ENCODE data around the gene EXOSC7. TPM values are rescaled to one million over a fixed set of nuclear protein-coding genes. Genes with fewer than 3 reads are reported as not detected.
"Not testable (repeated sequence)": the region's sequence is repeated elsewhere in the genome, so short reads cannot be mapped to it uniquely, and the experiment has no call there.

Gene EXOSC7
- total RNA-seq, 1 experiment from 2014 or later = 52.2 TPM

DNA sequence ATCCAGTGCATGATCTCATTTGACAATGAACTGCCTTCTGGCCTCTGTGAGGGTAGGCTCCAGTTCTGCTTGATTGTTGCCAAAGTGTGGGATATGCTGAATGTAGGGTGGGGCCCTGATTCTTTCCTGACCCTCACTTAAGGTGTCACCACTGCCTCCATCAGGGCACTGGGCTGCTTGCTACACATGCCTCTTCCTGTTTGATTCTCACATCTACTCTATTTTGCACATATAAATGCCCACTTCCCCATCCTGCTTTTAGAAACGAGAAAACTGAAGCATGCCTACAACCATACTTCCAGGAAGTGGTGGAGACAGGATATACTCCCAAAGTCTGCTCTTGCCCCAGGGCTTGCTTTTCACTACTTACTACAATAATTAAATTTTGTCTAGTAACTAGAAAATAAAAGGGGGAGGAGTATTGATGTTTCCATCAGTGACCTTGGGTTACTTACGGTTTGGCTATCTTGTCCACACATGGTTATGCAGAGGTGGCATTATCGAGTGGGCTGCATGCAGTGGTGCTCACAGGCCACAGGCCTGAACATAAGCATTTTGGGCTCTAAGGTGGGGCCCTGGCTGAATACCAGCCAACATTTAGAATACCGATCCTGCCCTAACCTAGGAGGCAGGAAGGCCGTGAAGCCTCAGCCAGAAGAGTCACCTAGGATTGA lies 6.8 kb upstream of the EXOSC7 start:
- Histone ChIP-seq H3K27me3 (replicated peaks) (no peaks in the 10 kb centered on the region), H3K27ac (no peak overlapping the region), H3K36me3 (peaks cover 3% of the 10 kb centered on the region; the same call in 1 of the 2 replicates), H3K4me1 (replicated peaks) (no peaks in the 10 kb centered on the region), H3K4me3 (no peak overlapping the region), H3K9me3 (replicated peaks) (no peaks in the 10 kb centered on the region)
- DNase-seq (ENCODE audit: low read depth in 1 of 2, low spot score in 2 of 2) = no peak

GRCh38 chr3:44969828-44970179 lies 6.2 kb upstream of the EXOSC7 start:
- H3K36me3 ChIP-seq = peaks cover 3% of the 10 kb centered on the region; the same call in 1 of the 2 replicates
- no peak overlapping the region for H3K4me3 ChIP-seq
- no peaks in the 10 kb centered on the region for H3K9me3 ChIP-seq (replicated peaks)
- H3K4me1 ChIP-seq (replicated peaks) = peaks cover 4% of the 10 kb centered on the region; the same call in 1 of the 2 replicates
- H3K27me3 ChIP-seq (replicated peaks) = no peaks in the 10 kb centered on the region
- H3K27ac ChIP-seq = no peak overlapping the region
- DNase-seq (ENCODE audit: low read depth in 1 of 2, low spot score in 2 of 2) = no peak

DNA sequence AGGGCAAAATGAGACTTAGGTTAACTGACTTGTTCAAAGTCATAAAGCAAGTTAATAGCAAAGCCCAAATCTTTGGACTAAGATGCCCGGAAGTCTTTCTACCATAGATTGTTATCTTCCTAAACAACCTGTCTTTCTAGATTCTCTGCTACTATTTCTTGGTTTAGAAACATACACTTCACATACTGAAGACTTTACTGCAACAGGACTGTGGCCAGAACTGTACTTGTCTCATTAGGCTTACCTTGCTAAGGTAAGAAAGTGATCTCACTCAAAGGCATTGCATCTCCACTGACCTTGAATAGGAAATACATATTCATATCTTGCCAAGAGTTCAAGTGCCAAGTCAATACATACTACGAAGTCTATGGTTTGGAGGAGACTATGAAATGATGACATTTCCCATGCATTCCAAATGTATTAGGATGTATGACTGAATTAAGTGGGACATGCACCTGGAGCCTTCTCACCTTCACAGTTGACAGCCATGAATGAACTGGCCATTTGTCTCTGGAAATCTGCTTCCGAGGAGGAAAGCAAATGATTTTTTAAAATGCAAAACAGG lies 5.0 kb upstream of the EXOSC7 start:
- Histone ChIP-seq H3K4me3 (no peak overlapping the region), H3K4me1 (replicated peaks) (peaks cover 4% of the 10 kb centered on the region; the same call in 1 of the 2 replicates), H3K36me3 (peaks cover 5% of the 10 kb centered on the region; the same call in 1 of the 2 replicates), H3K9me3 (replicated peaks) (no peaks in the 10 kb centered on the region), H3K27me3 (replicated peaks) (no peaks in the 10 kb centered on the region), H3K27ac (no peak overlapping the region)
- DNase-seq (ENCODE audit: low read depth in 1 of 2, low spot score in 2 of 2) = no peak

- Histone ChIP-seq H3K36me3 (peaks cover 9% of the 10 kb centered on the region; the same call in 1 of the 2 replicates), H3K9me3 (replicated peaks) (no peaks in the 10 kb centered on the region), H3K27me3 (replicated peaks) (no peaks in the 10 kb centered on the region), H3K4me1 (replicated peaks) (peaks cover 11% of the 10 kb centered on the region; the same call in 1 of the 2 replicates), H3K4me3 (no peak overlapping the region), H3K27ac (no peak overlapping the region)
- DNase-seq (ENCODE audit: low read depth in 1 of 2, low spot score in 2 of 2) = no peak
These were observed 1.6 kb upstream of the EXOSC7 start for GRCh38 chr3:44974416-44974815.

- no peak for DNase-seq (ENCODE audit: low read depth in 1 of 2, low spot score in 2 of 2)
- H3K4me1 ChIP-seq (replicated peaks) = 0 out of 2 replicates have a peak, but pooled peaks cover 7% of the 10 kb centered on the region
- H3K27ac ChIP-seq = no peak overlapping the region
- peaks cover 2% of the 10 kb centered on the region; the same call in 1 of the 2 replicates for H3K36me3 ChIP-seq
- H3K9me3 ChIP-seq (replicated peaks) = no peaks in the 10 kb centered on the region
- H3K4me3 ChIP-seq = no peak overlapping the region
- no peaks in the 10 kb centered on the region for H3K27me3 ChIP-seq (replicated peaks)
These were observed 5.2 kb downstream of the EXOSC7 start for GRCh38 chr3:44981220-44981619.

GRCh38 chr3:44981751-44982150 lies 5.7 kb downstream of the EXOSC7 start:
- H3K9me3 ChIP-seq (replicated peaks) = no peaks in the 10 kb centered on the region

DNA sequence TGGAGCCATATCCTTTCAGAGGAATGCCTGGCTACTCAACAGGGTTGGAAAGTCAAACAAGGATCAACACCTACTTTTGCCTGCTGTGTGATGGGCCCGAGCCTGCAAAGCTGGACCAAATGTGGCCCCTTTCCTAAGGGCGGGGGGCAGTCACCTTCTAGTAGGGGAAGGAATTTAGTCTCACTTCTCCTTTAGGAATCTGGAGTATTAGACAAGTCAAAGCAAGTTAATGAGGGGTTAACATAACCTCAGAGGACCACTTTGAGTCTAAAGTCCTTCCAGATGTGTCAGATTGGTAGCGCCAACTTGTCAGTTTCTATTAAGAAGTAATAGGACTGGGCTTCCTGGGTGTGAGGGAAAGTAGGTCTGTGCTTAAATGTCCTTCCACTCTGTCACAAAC lies 6.8 kb downstream of the EXOSC7 start:
- H3K36me3 ChIP-seq = no peaks in the 10 kb centered on the region
- no peaks in the 10 kb centered on the region for H3K4me1 ChIP-seq (replicated peaks)
- no peak for DNase-seq (ENCODE audit: low read depth in 1 of 2, low spot score in 2 of 2)
- H3K9me3 ChIP-seq (replicated peaks) = no peaks in the 10 kb centered on the region
- H3K4me3 ChIP-seq = no peak overlapping the region
- H3K27me3 ChIP-seq (replicated peaks) = no peaks in the 10 kb centered on the region
- no peak overlapping the region for H3K27ac ChIP-seq

More at GRCh38 chr3:44981751-44982150, 5.7 kb downstream of the EXOSC7 start:
- no peak for DNase-seq (ENCODE audit: low read depth in 1 of 2, low spot score in 2 of 2)
- Histone ChIP-seq H3K4me3 (no peak overlapping the region), H3K36me3 (no peaks in the 10 kb centered on the region), H3K4me1 (replicated peaks) (0 out of 2 replicates have a peak, but pooled peaks cover 7% of the 10 kb centered on the region), H3K27ac (no peak overlapping the region), H3K27me3 (replicated peaks) (no peaks in the 10 kb centered on the region)

DNA sequence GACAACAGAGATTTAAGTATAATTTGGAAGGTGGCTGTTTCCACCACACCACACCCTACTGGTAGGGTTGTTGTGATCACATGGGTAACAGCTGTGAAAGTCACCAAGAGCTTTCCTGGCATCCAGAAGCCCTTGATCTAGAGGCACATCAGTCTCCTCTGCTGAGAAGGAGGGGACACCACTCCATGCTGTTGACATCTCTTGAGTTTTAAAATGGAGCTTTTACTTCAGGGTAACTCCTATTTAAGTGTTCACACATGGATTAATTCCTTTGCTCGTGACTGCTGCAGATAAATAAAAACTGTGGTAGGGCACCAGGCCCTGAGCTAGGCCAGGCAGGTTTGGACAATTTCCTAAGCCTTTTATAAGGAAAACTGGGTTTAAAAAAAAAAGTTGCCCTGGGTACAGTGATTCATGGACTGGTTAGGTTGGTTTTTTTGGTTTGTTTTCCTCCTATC lies 7.5 kb downstream of the EXOSC7 start:
- no peak for DNase-seq (ENCODE audit: low read depth in 1 of 2, low spot score in 2 of 2)
- H3K9me3 ChIP-seq (replicated peaks) = no peaks in the 10 kb centered on the region
- H3K27ac ChIP-seq = no peak overlapping the region
- no peaks in the 10 kb centered on the region for H3K36me3 ChIP-seq
- H3K27me3 ChIP-seq (replicated peaks) = no peaks in the 10 kb centered on the region
- H3K4me1 ChIP-seq (replicated peaks) = no peaks in the 10 kb centered on the region
- H3K4me3 ChIP-seq = no peak overlapping the region

GRCh38 chr3:44984335-44984734 lies 8.3 kb downstream of the EXOSC7 start:
- H3K27me3 ChIP-seq (replicated peaks) = no peaks in the 10 kb centered on the region
- H3K27ac ChIP-seq = no peak overlapping the region
- no peak for DNase-seq (ENCODE audit: low read depth in 1 of 2, low spot score in 2 of 2)
- no peaks in the 10 kb centered on the region for H3K36me3 ChIP-seq
- no peak overlapping the region for H3K4me3 ChIP-seq
- H3K4me1 ChIP-seq (replicated peaks) = no peaks in the 10 kb centered on the region
- no peaks in the 10 kb centered on the region for H3K9me3 ChIP-seq (replicated peaks)

DNA sequence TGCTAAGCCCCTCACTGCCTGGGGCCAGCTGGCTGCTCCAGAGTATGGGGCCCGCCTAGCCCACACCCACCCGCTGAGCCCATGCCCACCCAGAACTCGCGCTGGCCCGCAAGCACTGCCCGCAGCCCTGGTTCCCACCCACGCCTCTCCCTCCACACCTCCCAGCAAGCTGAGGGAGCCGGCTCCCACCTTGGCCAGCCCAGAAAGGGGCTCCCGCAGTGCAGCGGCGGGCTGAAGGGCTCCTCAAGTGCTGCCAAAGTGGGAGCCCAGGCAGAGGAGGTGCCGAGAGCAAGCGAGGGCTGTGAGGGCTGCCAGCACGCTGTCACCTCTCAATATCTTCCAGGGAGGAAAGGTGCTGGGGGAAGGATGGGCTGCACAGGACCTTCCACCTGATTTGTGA lies 10.3 kb downstream of the EXOSC7 start:
- not testable (repeated sequence) for H3K27me3 ChIP-seq (replicated peaks)

DNA sequence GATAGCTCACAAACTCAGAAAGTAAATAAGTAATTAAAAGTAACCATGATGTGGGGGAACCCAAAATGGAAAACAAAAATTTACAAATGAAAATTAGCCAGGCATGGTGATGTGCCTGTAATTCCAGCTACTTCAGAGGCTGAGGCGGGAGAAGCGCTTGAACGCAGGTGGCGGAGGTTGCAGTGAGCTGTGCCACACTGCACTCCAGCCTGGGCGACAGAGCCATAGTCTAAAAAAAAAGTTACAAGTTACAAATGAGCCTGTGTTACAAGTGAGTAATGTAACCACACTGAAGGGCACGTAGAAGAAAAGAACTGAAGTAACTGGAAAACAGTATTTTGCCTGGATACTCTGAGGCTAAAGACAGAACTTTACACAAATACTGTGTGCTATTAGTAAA lies 11.3 kb downstream of the EXOSC7 start:
- H3K36me3 ChIP-seq = peaks cover 15% of the 10 kb centered on the region
- no peaks in the 10 kb centered on the region for H3K9me3 ChIP-seq (replicated peaks)
- H3K27ac ChIP-seq = no peak overlapping the region
- DNase-seq (ENCODE audit: low read depth in 1 of 2, low spot score in 2 of 2) = no peak
- H3K4me1 ChIP-seq (replicated peaks) = peaks cover under 1% of the 10 kb centered on the region; the same call in 1 of the 2 replicates
- H3K4me3 ChIP-seq = no peak overlapping the region
- no peaks in the 10 kb centered on the region for H3K27me3 ChIP-seq (replicated peaks)

More for the DNA sequence above, 10.3 kb downstream of the EXOSC7 start:
- H3K27ac ChIP-seq; H3K4me3 ChIP-seq; H3K36me3 ChIP-seq; DNase-seq (ENCODE audit: low read depth in 1 of 2, low spot score in 2 of 2); H3K9me3 ChIP-seq (replicated peaks); H3K4me1 ChIP-seq (replicated peaks): not testable (repeated sequence)

DNA sequence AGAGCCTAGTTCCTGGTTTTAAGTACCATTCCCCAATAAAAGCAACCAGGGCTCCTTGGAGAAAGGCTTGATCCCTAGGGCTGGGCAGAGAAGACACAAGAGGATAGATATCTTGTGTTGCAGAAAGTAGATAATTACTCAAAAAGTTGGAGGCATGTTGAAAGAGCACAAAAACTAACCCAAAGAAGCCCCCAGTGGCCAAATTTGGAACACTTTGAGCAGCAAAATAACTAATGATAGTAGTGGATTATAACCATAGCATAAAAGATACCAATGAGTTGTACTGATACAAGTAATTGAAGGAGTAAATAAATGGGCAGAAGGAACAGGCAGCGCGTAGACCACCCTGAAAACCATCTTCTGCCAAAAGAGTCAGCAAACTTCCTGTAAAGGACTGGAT lies 12.0 kb downstream of the EXOSC7 start:
- no peaks in the 10 kb centered on the region for H3K27me3 ChIP-seq (replicated peaks)
- H3K27ac ChIP-seq = no peak overlapping the region
- no peaks in the 10 kb centered on the region for H3K9me3 ChIP-seq (replicated peaks)
- no peak overlapping the region for H3K4me3 ChIP-seq
- DNase-seq (ENCODE audit: low read depth in 1 of 2, low spot score in 2 of 2) = no peak
- peaks cover 20% of the 10 kb centered on the region for H3K36me3 ChIP-seq
- peaks cover 8% of the 10 kb centered on the region for H3K4me1 ChIP-seq (replicated peaks)

DNA sequence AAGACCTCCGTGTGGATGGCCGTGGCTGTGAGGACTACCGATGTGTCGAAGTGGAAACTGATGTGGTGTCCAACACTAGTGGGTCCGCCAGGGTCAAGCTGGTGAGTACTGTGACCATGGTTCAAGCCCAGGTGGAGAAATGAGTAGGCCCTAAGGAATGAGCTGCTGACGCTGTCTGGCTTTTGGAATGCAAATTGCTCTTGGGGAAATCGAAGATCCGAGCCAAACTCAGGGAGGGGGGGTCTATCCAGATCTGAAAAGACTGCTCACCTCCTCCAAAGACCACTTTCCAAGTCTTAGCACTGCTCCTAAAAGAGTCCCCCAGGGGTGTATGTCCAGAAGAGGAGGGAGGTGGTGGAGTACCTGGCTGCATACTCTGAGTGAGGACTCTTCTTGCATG lies 13.1 kb downstream of the EXOSC7 start:
- Histone ChIP-seq H3K36me3 (peaks cover 20% of the 10 kb centered on the region), H3K4me3 (no peak overlapping the region), H3K4me1 (replicated peaks) (peaks cover 18% of the 10 kb centered on the region), H3K27ac (no peak overlapping the region), H3K27me3 (replicated peaks) (no peaks in the 10 kb centered on the region), H3K9me3 (replicated peaks) (no peaks in the 10 kb centered on the region)
- DNase-seq (ENCODE audit: low read depth in 1 of 2, low spot score in 2 of 2) = no peak

- no peak for DNase-seq (ENCODE audit: low read depth in 1 of 2, low spot score in 2 of 2)
- no peaks in the 10 kb centered on the region for H3K27me3 ChIP-seq (replicated peaks)
- H3K4me1 ChIP-seq (replicated peaks) = peaks cover 25% of the 10 kb centered on the region
- no peak overlapping the region for H3K4me3 ChIP-seq
- peaks cover 20% of the 10 kb centered on the region for H3K36me3 ChIP-seq
- no peaks in the 10 kb centered on the region for H3K9me3 ChIP-seq (replicated peaks)
- no peak overlapping the region for H3K27ac ChIP-seq
These were observed 13.8 kb downstream of the EXOSC7 start for GRCh38 chr3:44989636-44990373.
